PFSK-1 (cell line): ENCODE data around the gene RUFY1.

Source experiments
- POLR2AphosphoS5 ChIP-seq: IDR thresholded peaks from 2 replicates; pipeline ENCODE4 v1.6.1; 2012; ENCODE audit warnings: low read depth, mild to moderate bottlenecking, control low read depth, low read length, moderate library complexity
- REST ChIP-seq, 2 experiments: IDR thresholded peaks; 2 replicates each; pipeline versions ENCODE4 v1.6.1 to v1.8.0; 2011 to 2012; ENCODE audit warnings: low read depth in 2 of 2, low read length in 2 of 2, control low read depth in 1 of 2, inconsistent platforms in 1 of 2, mild to moderate bottlenecking in 1 of 2, moderate library complexity in 1 of 2; ENCODE audit not compliant: insufficient read depth in 1 of 2
- SIN3A ChIP-seq: IDR thresholded peaks from 2 replicates; pipeline ENCODE4 v1.6.1; 2012; ENCODE audit warnings: mild to moderate bottlenecking, low read length, moderate library complexity, borderline replicate concordance; ENCODE audit not compliant: insufficient read depth
- TAF1 ChIP-seq: IDR thresholded peaks from 2 replicates; pipeline ENCODE4 v1.6.1; 2012; ENCODE audit warnings: low read length, control low read depth, borderline replicate concordance; ENCODE audit not compliant: insufficient read depth

DNA sequence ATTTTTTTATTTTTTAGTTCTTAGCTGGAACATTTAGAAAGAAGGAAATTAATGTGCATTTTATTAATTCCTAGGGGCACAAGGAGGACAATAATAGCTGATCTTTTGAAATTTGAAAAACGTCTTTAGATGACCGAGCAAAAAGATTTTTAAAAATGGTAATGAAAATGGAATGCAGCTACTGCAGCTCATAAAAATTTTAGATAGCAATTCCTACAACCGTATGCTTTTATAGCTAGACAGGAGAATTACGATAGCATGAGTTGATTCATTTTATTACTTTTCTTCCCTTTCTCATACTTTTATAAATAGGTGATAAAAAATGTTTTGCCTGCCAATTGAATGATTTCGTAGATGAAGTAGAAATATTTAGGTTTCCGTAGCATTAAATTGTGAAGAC lies 13.7 kb upstream of the RUFY1 start:
- no peak for TF ChIP-seq POLR2AphosphoS5
- no peak for TF ChIP-seq REST (IDR thresholded peaks at IDR 0.05; ENCODE audit: insufficient read depth in 1 of 2, low read depth in 2 of 2, low read length in 2 of 2)
- no peak for TF ChIP-seq TAF1
- no peak for TF ChIP-seq SIN3A
